ENCODE data around the gene KCND3.
"Not testable (repeated sequence)": the region's sequence is repeated elsewhere in the genome, so short reads cannot be mapped to it uniquely, and the experiment has no call there.

KCND3 gene

GRCh38 chr1:111802984-111803383 is 186.5 kb downstream of the KCND3 start:
- no peak for DNase-seq

GRCh38 chr1:111802110-111802509 is 187.4 kb downstream of the KCND3 start:
- DNase-seq, result peak; percentile 19

- no peak for DNase-seq
These were observed 188.2 kb downstream of the KCND3 start for GRCh38 chr1:111801071-111801850.

GRCh38 chr1:111799722-111800121 is 189.7 kb downstream of the KCND3 start:
- DNase-seq, result not testable (repeated sequence)

GRCh38 chr1:111798580-111798979 is 190.9 kb downstream of the KCND3 start:
- DNase-seq, result no peak

- no peak for DNase-seq
These were observed 194.1 kb downstream of the KCND3 start for GRCh38 chr1:111795401-111795800.

GRCh38 chr1:111793923-111794322 is 195.5 kb downstream of the KCND3 start:
- no peak for DNase-seq

GRCh38 chr1:111792249-111792648 is 197.2 kb downstream of the KCND3 start:
- no peak for DNase-seq

GRCh38 chr1:111791776-111792175 is 197.7 kb downstream of the KCND3 start:
- DNase-seq, result no peak

- peak; percentile 33 for DNase-seq
These were observed 199.7 kb downstream of the KCND3 start for GRCh38 chr1:111789666-111790316.

- DNase-seq, result peak; percentile 7
These were observed 200.3 kb downstream of the KCND3 start for GRCh38 chr1:111789142-111789541.

GRCh38 chr1:111786669-111787207 is 202.7 kb downstream of the KCND3 start:
- DNase-seq, result no peak

GRCh38 chr1:111784273-111784901 is 205.1 kb downstream of the KCND3 start:
- no peak for DNase-seq

- no peak for DNase-seq
These were observed 209.9 kb downstream of the KCND3 start for GRCh38 chr1:111779546-111779945.

- no peak for DNase-seq
These were observed 210.9 kb downstream of the KCND3 start for GRCh38 chr1:111778541-111779051.

- DNase-seq, result no peak
These were observed 211.4 kb downstream of the KCND3 start for GRCh38 chr1:111778066-111778465.

- no peak for DNase-seq
These were observed 212.2 kb downstream of the KCND3 start for GRCh38 chr1:111777301-111777700.

GRCh38 chr1:111776861-111777260 is 212.6 kb downstream of the KCND3 start:
- no peak for DNase-seq

- DNase-seq, result no peak
These were observed 213.1 kb downstream of the KCND3 start for GRCh38 chr1:111776391-111776790.

GRCh38 chr1:111775966-111776365 is 213.5 kb downstream of the KCND3 start:
- no peak for DNase-seq

GRCh38 chr1:111770916-111771315 is 218.6 kb downstream of the KCND3 start:
- DNase-seq, result no peak

- DNase-seq, result peak; percentile 67
These were observed 219.8 kb downstream of the KCND3 start for GRCh38 chr1:111769517-111770146.

- DNase-seq, result no peak
These were observed 220.8 kb downstream of the KCND3 start for GRCh38 chr1:111768625-111769024.
